OCI-LY3 (cell line): ENCODE measurements around the gene CD59.
"Not testable (repeated sequence)": the region's sequence is repeated elsewhere in the genome, so short reads cannot be mapped to it uniquely, and the experiment has no call there.

Source experiments
- H2AFZ ChIP-seq: fragments of 200-600, 300-600 bp; shearing (Covaris generic); 2 replicates; pipeline ENCODE4 v1.6.0; 2014; ENCODE audit warnings: antibody characterized with exemption, low read depth, low read length
- H3K27ac ChIP-seq: fragments of 200-600, 300-600 bp; sonication (generic); 2 replicates; pipeline ENCODE4 v1.5.1; 2014; ENCODE audit warnings: mild to moderate bottlenecking, low read length, moderate library complexity, mixed read lengths
- H3K27me3 ChIP-seq: fragments of 200-600, 300-600 bp; sonication (generic); 2 replicates; pipeline ENCODE4 v1.6.1; 2014; ENCODE audit warnings: low read depth, low read length, mixed read lengths
- H3K36me3 ChIP-seq: fragments of 200-600, 300-600 bp; sonication (generic); replicated peaks from 2 replicates; pipeline ENCODE3; 2014; ENCODE audit warnings: low read depth, low read length, mixed read lengths
- H3K4me1 ChIP-seq: fragments of 300-600, 200-600 bp; sonication (generic); 2 replicates; pipeline ENCODE4 v1.6.1; 2014; ENCODE audit warnings: low read length, mixed read lengths
- H3K4me2 ChIP-seq: fragments of 200-600, 300-600 bp; sonication (generic); 2 replicates; pipeline ENCODE4 v1.6.1; 2014; ENCODE audit warnings: low read length, mixed read lengths
- H3K4me3 ChIP-seq: fragments of 300-600, 200-600 bp; sonication (generic); 2 replicates; pipeline ENCODE4 v1.5.1; 2014; ENCODE audit warnings: antibody characterized with exemption, mild to moderate bottlenecking, low read length, moderate library complexity
- H3K79me2 ChIP-seq: fragments of 300-600, 200-600 bp; shearing (Covaris generic); 2 replicates; pipeline ENCODE4 v1.6.1; 2014; ENCODE audit warnings: mild to moderate bottlenecking, low read length, mixed read lengths
- H3K9ac ChIP-seq: fragments of 300-600, 200-600 bp; shearing (Covaris generic); 2 replicates; pipeline ENCODE4 v1.6.0; 2014; ENCODE audit warnings: mild to moderate bottlenecking, low read length, moderate library complexity
- H3K9me3 ChIP-seq: fragments of 200-600, 300-600 bp; shearing (Covaris generic); 2 replicates; pipeline ENCODE4 v1.6.1; 2014; ENCODE audit warnings: low read length, mixed read lengths; ENCODE audit not compliant: insufficient read depth
- H4K20me1 ChIP-seq: fragments of 200-600, 300-600 bp; sonication (generic); 2 replicates; pipeline ENCODE4 v1.6.1; 2016; ENCODE audit warnings: low read length, mixed read lengths; ENCODE audit not compliant: insufficient read depth
- EZH2phosphoT487 ChIP-seq: fragments of 200-600 bp; shearing (Covaris generic); IDR thresholded peaks from 2 replicates; pipeline ENCODE4 v1.6.1; 2018; ENCODE audit warnings: antibody characterized with exemption, mixed run types, low read depth
- TF ChIP-seq, protein P1 (sequence below): fragments of 200-600, 300-600 bp; sonication (generic); IDR thresholded peaks from 2 replicates; pipeline ENCODE4 v1.5.1; 2014; ENCODE audit warnings: antibody characterized with exemption, low read length, low read depth

The CD59 gene

DNA sequence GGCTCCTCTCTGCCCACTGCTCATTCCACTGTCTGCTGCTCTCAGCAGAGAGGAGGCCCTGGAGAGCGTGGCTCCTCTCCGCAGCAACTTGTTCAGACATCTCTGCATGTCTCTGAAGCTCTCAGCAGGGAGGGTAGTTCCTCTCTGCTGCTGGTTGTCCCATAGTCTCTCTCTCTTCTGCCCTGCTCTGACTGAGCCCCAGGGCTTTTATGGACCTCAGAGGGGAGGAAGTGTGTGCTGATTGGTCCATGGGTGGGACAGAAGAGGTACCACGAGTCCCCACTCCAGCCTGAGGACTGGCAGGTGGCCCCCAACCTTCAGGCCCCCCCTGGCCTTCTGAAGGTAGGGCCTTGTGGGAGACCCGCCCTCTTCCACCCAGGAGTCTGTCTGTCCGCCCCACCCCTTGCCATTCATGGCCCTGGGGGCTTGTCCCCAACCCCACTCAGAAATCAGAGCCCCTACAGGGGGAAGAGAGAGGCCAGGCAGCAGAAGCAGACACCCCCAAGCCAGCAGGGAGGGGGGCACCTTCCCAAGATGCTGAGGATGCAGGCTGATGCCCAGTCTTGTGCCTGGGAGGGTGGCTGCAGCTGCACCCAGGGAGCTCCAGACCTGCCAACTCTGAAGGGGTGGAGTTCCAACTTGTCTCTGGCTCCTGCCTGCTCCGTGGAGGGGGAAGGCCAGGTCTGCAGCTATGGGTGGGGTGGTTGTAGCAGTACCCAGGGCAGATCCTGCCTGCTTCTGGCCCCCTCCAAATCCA lies 70.7 kb downstream of the CD59 start:
- no peak overlapping the region for H3K27ac ChIP-seq
- no peaks in the 10 kb centered on the region for H3K36me3 ChIP-seq
- H3K4me2 ChIP-seq: no peak overlapping the region
- no peak overlapping the region for H3K9ac ChIP-seq
- no peak overlapping the region for H2AFZ ChIP-seq
- no peak overlapping the region for H3K4me3 ChIP-seq
- no peak for TF ChIP-seq EZH2phosphoT487
- TF ChIP-seq, protein P1, sequence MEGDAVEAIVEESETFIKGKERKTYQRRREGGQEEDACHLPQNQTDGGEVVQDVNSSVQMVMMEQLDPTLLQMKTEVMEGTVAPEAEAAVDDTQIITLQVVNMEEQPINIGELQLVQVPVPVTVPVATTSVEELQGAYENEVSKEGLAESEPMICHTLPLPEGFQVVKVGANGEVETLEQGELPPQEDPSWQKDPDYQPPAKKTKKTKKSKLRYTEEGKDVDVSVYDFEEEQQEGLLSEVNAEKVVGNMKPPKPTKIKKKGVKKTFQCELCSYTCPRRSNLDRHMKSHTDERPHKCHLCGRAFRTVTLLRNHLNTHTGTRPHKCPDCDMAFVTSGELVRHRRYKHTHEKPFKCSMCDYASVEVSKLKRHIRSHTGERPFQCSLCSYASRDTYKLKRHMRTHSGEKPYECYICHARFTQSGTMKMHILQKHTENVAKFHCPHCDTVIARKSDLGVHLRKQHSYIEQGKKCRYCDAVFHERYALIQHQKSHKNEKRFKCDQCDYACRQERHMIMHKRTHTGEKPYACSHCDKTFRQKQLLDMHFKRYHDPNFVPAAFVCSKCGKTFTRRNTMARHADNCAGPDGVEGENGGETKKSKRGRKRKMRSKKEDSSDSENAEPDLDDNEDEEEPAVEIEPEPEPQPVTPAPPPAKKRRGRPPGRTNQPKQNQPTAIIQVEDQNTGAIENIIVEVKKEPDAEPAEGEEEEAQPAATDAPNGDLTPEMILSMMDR: no peak
- H3K27me3 ChIP-seq: peaks cover 14% of the 10 kb centered on the region
- H3K9me3 ChIP-seq: no peaks in the 10 kb centered on the region
- no peaks in the 10 kb centered on the region for H4K20me1 ChIP-seq
- no peaks in the 10 kb centered on the region for H3K79me2 ChIP-seq
- no peaks in the 10 kb centered on the region for H3K4me1 ChIP-seq

DNA sequence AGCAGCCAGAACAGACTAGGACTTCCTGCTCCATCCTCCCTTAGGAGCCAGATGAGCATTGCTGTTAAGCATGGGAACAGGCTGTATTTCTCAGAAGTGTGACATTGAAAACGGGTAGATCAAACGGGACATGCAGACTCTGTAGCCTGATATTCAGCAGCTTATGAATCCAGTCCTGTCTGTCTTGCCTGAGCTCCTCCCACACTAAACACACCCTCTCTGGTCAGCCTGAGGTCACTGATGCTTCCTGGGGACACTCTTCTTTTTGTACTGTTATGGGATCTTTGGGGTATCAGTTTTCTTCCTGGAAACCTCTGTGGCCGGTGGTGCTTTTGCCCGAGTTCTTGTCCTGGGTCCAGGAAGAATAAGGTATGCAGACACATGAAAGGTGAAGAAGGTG lies 71.4 kb downstream of the CD59 start:
- Histone ChIP-seq H3K4me1 (no peaks in the 10 kb centered on the region), H3K36me3 (no peaks in the 10 kb centered on the region), H3K27me3 (peaks cover 7% of the 10 kb centered on the region), H3K4me2 (no peak overlapping the region), H3K27ac (no peak overlapping the region), H2AFZ (no peak overlapping the region), H3K9me3 (no peaks in the 10 kb centered on the region), H4K20me1 (no peaks in the 10 kb centered on the region), H3K79me2 (no peaks in the 10 kb centered on the region), H3K4me3 (no peak overlapping the region), H3K9ac (no peak overlapping the region)
- TF ChIP-seq, protein P1: no peak
- TF ChIP-seq EZH2phosphoT487: no peak

DNA sequence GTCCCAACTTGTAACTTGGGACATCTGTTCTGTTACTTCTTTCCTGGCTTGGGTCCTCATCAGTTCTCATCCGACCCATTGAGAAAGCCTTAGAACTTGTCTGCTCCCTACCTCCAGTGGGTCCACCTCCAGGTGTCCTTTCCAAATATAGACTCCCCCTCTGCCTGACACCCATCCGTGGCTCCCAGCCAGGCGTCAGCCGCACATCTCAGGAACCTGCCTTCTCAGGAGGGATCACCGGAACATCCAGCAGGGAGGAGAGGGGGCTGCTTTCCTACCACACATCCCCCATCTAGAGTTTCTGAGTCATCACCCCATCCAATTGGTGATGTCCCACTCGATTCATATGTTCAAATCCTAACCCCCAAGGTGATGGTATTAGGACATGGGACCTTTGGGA lies 72.1 kb downstream of the CD59 start:
- Histone ChIP-seq H3K79me2 (no peaks in the 10 kb centered on the region), H3K27me3 (peaks cover 6% of the 10 kb centered on the region), H3K4me2 (no peak overlapping the region), H3K36me3 (no peaks in the 10 kb centered on the region), H4K20me1 (no peaks in the 10 kb centered on the region), H3K9me3 (no peaks in the 10 kb centered on the region), H2AFZ (no peak overlapping the region), H3K4me1 (no peaks in the 10 kb centered on the region), H3K27ac (no peak overlapping the region), H3K9ac (no peak overlapping the region), H3K4me3 (no peak overlapping the region)
- TF ChIP-seq, protein P1: no peak
- no peak for TF ChIP-seq EZH2phosphoT487

DNA sequence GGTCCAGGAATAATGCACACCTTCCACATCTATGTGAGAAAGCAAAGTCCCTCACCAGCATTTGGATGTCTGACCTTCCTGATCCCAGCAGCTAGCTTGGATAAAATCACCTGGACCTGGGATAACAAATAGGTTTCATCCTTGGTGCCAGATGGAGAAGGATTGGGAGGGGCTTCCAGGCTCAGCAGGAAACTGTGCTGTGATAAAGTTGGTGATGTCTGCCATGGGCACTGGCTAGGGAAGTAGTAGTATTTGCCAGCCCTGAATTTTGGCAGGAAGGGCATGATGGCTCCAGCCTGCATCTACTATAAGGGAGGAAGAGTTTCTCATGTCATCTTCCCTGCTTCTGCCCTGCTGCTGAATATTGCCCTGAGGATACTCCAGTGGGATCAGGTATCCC lies 73.1 kb downstream of the CD59 start:
- TF ChIP-seq EZH2phosphoT487: no peak
- TF ChIP-seq, protein P1: no peak
- no peak overlapping the region for H3K27ac ChIP-seq
- H3K9ac ChIP-seq: no peak overlapping the region
- no peaks in the 10 kb centered on the region for H3K4me1 ChIP-seq
- no peaks in the 10 kb centered on the region for H3K79me2 ChIP-seq
- no peaks in the 10 kb centered on the region for H4K20me1 ChIP-seq
- no peak overlapping the region for H3K4me3 ChIP-seq
- H3K9me3 ChIP-seq: no peaks in the 10 kb centered on the region
- H3K36me3 ChIP-seq: no peaks in the 10 kb centered on the region
- no peak overlapping the region for H3K4me2 ChIP-seq
- peaks cover 6% of the 10 kb centered on the region for H3K27me3 ChIP-seq
- H2AFZ ChIP-seq: no peak overlapping the region

DNA sequence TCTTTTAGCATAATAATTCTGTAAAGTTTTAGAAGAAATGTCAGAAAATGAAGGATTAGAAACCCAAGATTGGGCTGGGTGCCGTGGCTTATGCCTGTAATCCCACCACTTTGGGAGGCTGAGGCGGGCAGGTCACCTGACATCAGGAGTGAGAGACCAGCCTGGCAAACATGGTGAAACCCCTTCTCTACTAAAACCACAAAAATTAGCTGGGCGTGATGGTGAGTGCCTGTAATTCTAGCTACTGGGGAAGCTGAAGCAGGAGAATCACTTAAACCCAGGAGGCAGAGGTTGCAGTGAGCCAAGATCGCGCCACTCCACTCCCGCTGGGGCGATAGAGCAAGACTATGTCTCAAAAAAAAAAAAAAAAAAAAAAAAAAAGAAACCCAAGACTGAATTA lies 74.7 kb downstream of the CD59 start:
- H3K9me3 ChIP-seq, H3K36me3 ChIP-seq, H2AFZ ChIP-seq, H3K4me2 ChIP-seq, H3K4me3 ChIP-seq, H3K4me1 ChIP-seq, H4K20me1 ChIP-seq, H3K9ac ChIP-seq, H3K27me3 ChIP-seq, H3K79me2 ChIP-seq, H3K27ac ChIP-seq: not testable (repeated sequence)
